ENCODE data around the gene GNAO1.

GNAO1 gene

DNA sequence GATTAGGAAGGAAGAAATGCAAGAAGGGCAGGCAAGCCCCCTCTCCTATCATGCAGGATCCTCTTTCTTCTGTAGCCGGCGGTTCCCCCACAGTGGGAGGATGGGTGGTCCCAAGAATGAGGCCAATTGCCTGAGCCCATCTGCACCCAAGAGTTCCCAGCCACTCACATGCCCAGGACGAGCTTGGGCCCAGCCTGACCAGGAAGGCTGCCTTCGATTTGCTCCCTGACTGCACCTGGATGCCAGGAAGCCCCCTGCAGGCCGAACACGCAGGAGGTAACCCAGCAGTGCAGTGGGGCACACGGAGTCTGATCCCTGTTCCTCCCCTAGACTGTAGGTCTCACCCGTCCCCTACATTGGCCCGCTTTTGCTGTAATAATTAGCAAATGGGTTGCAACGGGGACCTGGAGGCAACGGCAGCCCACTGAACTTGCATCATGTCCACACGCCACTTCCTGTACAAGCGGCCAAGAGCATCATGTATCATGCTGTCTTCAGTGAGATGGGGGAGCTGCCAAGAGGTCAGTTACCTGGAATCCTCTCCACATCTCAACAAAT is 166.6 kb downstream of the GNAO1 start:
- H3K36me3 ChIP-seq (replicated peaks in 1 of 2; ENCODE audit: control insufficient read depth in 2 of 2, insufficient read depth in 2 of 2, low read length in 2 of 2) = peaks cover 7 to 25% of the 10 kb centered on the region in 2 donors
- no peak overlapping the region for H4K91ac ChIP-seq (ENCODE audit: low read depth, low read length, poor library complexity)
- H3K27me3 ChIP-seq (ENCODE audit: control insufficient read depth in 3 of 3, insufficient read depth in 3 of 3, low read depth in 1 of 3, low read length in 3 of 3) = no peaks in the 10 kb centered on the region
- H3K9me3 ChIP-seq (replicated peaks in 1 of 2; ENCODE audit: control insufficient read depth in 2 of 2, insufficient read depth in 1 of 2, low read depth in 1 of 2, low read length in 2 of 2) = no peaks in the 10 kb centered on the region
- peaks cover 15 to 22% of the 10 kb centered on the region in 2 donors for H3K4me1 ChIP-seq (ENCODE audit: control insufficient read depth in 2 of 2, insufficient read depth in 1 of 2, low read depth in 1 of 2, low read length in 2 of 2)
- peak overlapping the region; percentile 97 for H3K4ac ChIP-seq (ENCODE audit: low read length)
- peak overlapping the region; percentile 90 for H2AFZ ChIP-seq (ENCODE audit: low read length)
- H2BK15ac ChIP-seq (ENCODE audit: low read length) = peak overlapping the region; percentile 94
- no peak for DNase-seq (ENCODE audit: low spot score)
- H3K14ac ChIP-seq (ENCODE audit: low read length) = peak overlapping the region; percentile 75
- H2AK5ac ChIP-seq (ENCODE audit: low read depth, low read length) = peak overlapping the region; percentile 90
- peak overlapping the region; percentile 69 for H2BK5ac ChIP-seq (ENCODE audit: low read length)
- H3K4me2 ChIP-seq (ENCODE audit: insufficient read depth, low read length, poor library complexity, severe bottlenecking) = no peak overlapping the region
- whole genome bisulfite sequencing, 2 donors (ENCODE audit: extremely low coverage in 2 of 2, insufficient read length in 2 of 2, insufficient replicate concordance in 1 of 2) = no CpG with 5 or more reads among the region's 13 CpGs
- H2BK12ac ChIP-seq (ENCODE audit: low read length) = peak overlapping the region; percentile 78
- H3K9ac ChIP-seq (ENCODE audit: low read depth, low read length, poor library complexity) = no peak overlapping the region
- no peak overlapping the region for H3K27ac ChIP-seq (replicated peaks; ENCODE audit: low read length)
- H3K4me3 ChIP-seq (ENCODE audit: low read length in 2 of 2) = peak overlapping the region in 1 of 2 donors; percentile 7
- peaks cover 4% of the 10 kb centered on the region for H3K79me1 ChIP-seq (ENCODE audit: low read depth, low read length)
- H3K23ac ChIP-seq (ENCODE audit: low read depth, low read length, poor library complexity) = peak overlapping the region; percentile 85
- H4K8ac ChIP-seq (ENCODE audit: low read depth, low read length) = no peak overlapping the region
- peak overlapping the region; percentile 97 for H3K18ac ChIP-seq (ENCODE audit: low read length)
- H2BK120ac ChIP-seq (ENCODE audit: low read depth, low read length) = no peak overlapping the region

DNA sequence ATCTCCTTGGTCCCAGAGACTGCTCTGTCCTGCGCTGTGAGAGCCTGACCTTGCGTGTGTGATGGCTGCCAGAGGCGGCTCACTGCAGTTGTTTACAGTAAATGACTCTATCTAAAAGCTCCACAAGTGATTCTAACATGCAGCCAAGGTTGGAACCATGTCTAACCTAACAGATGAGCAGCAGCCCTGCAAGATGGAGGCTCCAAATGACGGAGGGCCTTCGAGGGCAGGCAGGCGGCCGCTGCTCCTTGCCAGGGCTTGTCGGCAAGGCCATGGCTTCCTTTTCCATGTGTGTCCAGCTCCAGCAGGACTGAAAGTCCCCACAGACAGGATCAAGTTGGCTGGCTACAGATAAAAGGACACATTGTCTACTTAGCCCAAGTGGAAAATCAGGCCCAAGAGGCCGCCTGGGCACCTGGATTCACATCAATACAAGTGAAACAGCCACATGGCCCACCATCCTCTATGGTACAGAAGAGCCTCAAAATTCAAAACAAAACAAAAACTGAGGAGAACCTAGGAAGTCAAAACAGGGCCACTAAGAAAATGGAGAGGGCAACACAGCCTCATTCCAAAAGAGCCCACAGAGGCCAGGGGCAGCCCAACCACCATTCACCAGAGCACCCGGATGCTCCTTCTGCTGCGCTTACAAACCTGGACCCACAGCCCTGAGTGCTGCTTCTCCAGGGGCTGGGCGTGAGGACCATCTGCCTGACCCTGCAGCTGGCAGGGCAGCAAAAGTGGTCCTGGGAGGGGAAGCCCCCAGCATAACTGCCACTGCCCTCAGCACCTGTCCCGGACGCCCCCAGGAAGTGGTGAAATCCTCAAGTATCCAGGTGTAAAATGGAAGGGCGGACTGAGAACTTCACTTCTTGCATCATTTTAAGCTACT is 169.1 kb downstream of the GNAO1 start:
- Histone ChIP-seq H3K4ac (ENCODE audit: low read length) (no peak overlapping the region), H2AK5ac (ENCODE audit: low read depth, low read length) (no peak overlapping the region), H3K4me2 (ENCODE audit: insufficient read depth, low read length, poor library complexity, severe bottlenecking) (no peak overlapping the region), H3K4me1 (ENCODE audit: control insufficient read depth in 2 of 2, insufficient read depth in 1 of 2, low read depth in 1 of 2, low read length in 2 of 2) (peaks cover 15 to 22% of the 10 kb centered on the region in 2 donors), H3K9ac (ENCODE audit: low read depth, low read length, poor library complexity) (no peak overlapping the region), H3K14ac (ENCODE audit: low read length) (no peak overlapping the region), H2BK15ac (ENCODE audit: low read length) (no peak overlapping the region), H2BK12ac (ENCODE audit: low read length) (no peak overlapping the region), H3K36me3 (replicated peaks in 1 of 2; ENCODE audit: control insufficient read depth in 2 of 2, insufficient read depth in 2 of 2, low read length in 2 of 2) (peaks cover 15 to 49% of the 10 kb centered on the region in 2 donors), H3K4me3 (ENCODE audit: low read length in 2 of 2) (no peak overlapping the region), H3K27ac (replicated peaks; ENCODE audit: low read length) (no peak overlapping the region), H2BK5ac (ENCODE audit: low read length) (no peak overlapping the region), H4K91ac (ENCODE audit: low read depth, low read length, poor library complexity) (no peak overlapping the region), H4K8ac (ENCODE audit: low read depth, low read length) (no peak overlapping the region), H3K18ac (ENCODE audit: low read length) (peak overlapping the region; percentile 76), H2AFZ (ENCODE audit: low read length) (no peak overlapping the region), H3K79me1 (ENCODE audit: low read depth, low read length) (no peaks in the 10 kb centered on the region), H3K27me3 (ENCODE audit: control insufficient read depth in 3 of 3, insufficient read depth in 3 of 3, low read depth in 1 of 3, low read length in 3 of 3) (no peaks in the 10 kb centered on the region), H3K23ac (ENCODE audit: low read depth, low read length, poor library complexity) (no peak overlapping the region), H2BK120ac (ENCODE audit: low read depth, low read length) (no peak overlapping the region), H3K9me3 (replicated peaks in 1 of 2; ENCODE audit: control insufficient read depth in 2 of 2, insufficient read depth in 1 of 2, low read depth in 1 of 2, low read length in 2 of 2) (no peaks in the 10 kb centered on the region)
- no CpG with 5 or more reads among the region's 15 CpGs for WGBS, 2 donors (ENCODE audit: extremely low coverage in 2 of 2, insufficient read length in 2 of 2, insufficient replicate concordance in 1 of 2)
- no peak for DNase-seq (ENCODE audit: low spot score)

DNA sequence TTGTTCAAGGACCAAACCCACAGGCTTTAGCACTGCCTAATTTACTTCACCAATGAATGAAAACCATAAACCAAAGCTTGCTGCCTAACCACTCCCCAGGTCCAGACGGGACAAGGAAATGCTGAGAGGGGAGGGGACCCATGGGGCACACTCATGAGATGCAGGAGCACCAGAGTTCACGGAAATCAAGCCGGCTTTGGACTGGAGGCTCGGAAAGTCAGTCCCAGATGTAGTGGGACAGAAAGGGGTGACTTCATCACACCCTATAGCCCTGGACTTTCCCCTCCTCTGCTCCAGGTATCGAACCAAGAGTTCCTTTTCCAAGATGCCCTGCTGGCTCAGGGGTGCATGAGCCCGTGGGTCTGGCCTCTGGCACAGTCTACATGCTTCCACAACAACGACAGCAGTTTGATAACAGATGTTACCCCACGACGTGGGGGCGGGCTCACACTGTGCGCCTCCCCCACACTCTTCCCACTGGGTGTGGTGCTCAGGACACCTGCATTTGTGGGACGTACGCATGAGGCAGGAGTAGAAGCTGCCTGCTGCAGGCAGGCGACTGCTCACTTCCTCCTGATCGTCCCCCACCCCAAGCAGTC is 170.9 kb downstream of the GNAO1 start:
- peaks cover 19 to 64% of the 10 kb centered on the region in 2 donors for H3K36me3 ChIP-seq (replicated peaks in 1 of 2; ENCODE audit: control insufficient read depth in 2 of 2, insufficient read depth in 2 of 2, low read length in 2 of 2)
- H3K4me1 ChIP-seq (ENCODE audit: control insufficient read depth in 2 of 2, insufficient read depth in 1 of 2, low read depth in 1 of 2, low read length in 2 of 2) = peaks cover 8 to 17% of the 10 kb centered on the region in 2 donors
- H2BK12ac ChIP-seq (ENCODE audit: low read length) = no peak overlapping the region
- H3K9ac ChIP-seq (ENCODE audit: low read depth, low read length, poor library complexity) = no peak overlapping the region
- H3K27me3 ChIP-seq (ENCODE audit: control insufficient read depth in 3 of 3, insufficient read depth in 3 of 3, low read depth in 1 of 3, low read length in 3 of 3) = no peaks in the 10 kb centered on the region
- H3K4me2 ChIP-seq (ENCODE audit: insufficient read depth, low read length, poor library complexity, severe bottlenecking) = no peak overlapping the region
- H3K79me1 ChIP-seq (ENCODE audit: low read depth, low read length) = peaks cover 3% of the 10 kb centered on the region
- H2AFZ ChIP-seq (ENCODE audit: low read length) = no peak overlapping the region
- no peak overlapping the region for H2BK120ac ChIP-seq (ENCODE audit: low read depth, low read length)
- no peak overlapping the region for H4K8ac ChIP-seq (ENCODE audit: low read depth, low read length)
- no peaks in the 10 kb centered on the region for H3K9me3 ChIP-seq (replicated peaks in 1 of 2; ENCODE audit: control insufficient read depth in 2 of 2, insufficient read depth in 1 of 2, low read depth in 1 of 2, low read length in 2 of 2)
- H3K14ac ChIP-seq (ENCODE audit: low read length) = no peak overlapping the region
- no peak overlapping the region for H2AK5ac ChIP-seq (ENCODE audit: low read depth, low read length)
- H3K4me3 ChIP-seq (ENCODE audit: low read length in 2 of 2) = no peak overlapping the region
- no peak overlapping the region for H3K18ac ChIP-seq (ENCODE audit: low read length)
- no peak overlapping the region for H3K4ac ChIP-seq (ENCODE audit: low read length)
- WGBS, 2 donors (ENCODE audit: extremely low coverage in 2 of 2, insufficient read length in 2 of 2, insufficient replicate concordance in 1 of 2) = no CpG with 5 or more reads among the region's 15 CpGs
- no peak overlapping the region for H3K23ac ChIP-seq (ENCODE audit: low read depth, low read length, poor library complexity)
- H2BK5ac ChIP-seq (ENCODE audit: low read length) = no peak overlapping the region
- no peak overlapping the region for H3K27ac ChIP-seq (replicated peaks; ENCODE audit: low read length)
- no peak overlapping the region for H4K91ac ChIP-seq (ENCODE audit: low read depth, low read length, poor library complexity)
- no peak overlapping the region for H2BK15ac ChIP-seq (ENCODE audit: low read length)
- no peak for DNase-seq (ENCODE audit: low spot score)

DNA sequence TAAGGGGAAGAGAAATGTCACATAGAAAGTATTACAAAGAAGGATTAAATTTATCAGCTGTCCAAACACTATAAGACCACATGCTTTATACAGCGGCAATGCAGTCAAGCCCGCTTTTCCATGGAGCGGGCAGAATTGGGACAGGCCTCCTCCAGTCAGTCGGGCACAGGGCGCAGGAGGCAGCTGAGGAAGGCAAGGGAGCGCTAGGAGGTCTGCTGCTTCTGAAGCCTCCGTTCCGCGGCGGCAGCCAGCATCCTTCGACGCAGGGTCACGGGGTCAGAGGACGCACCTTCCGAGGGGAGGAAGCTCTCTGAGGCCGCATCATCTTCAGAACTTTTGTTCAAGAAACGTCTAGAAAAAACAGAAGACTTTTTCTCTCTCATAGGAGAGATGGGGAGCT is 171.4 kb downstream of the GNAO1 start:
- Histone ChIP-seq H3K4me1 (ENCODE audit: control insufficient read depth in 2 of 2, insufficient read depth in 1 of 2, low read depth in 1 of 2, low read length in 2 of 2) (peaks cover 4 to 11% of the 10 kb centered on the region in 2 donors), H2BK5ac (ENCODE audit: low read length) (no peak overlapping the region), H2AFZ (ENCODE audit: low read length) (no peak overlapping the region), H3K14ac (ENCODE audit: low read length) (no peak overlapping the region), H2AK5ac (ENCODE audit: low read depth, low read length) (no peak overlapping the region), H2BK12ac (ENCODE audit: low read length) (no peak overlapping the region), H3K18ac (ENCODE audit: low read length) (peak overlapping the region; percentile 13), H3K4me2 (ENCODE audit: insufficient read depth, low read length, poor library complexity, severe bottlenecking) (no peak overlapping the region), H4K8ac (ENCODE audit: low read depth, low read length) (no peak overlapping the region), H4K91ac (ENCODE audit: low read depth, low read length, poor library complexity) (no peak overlapping the region), H3K9ac (ENCODE audit: low read depth, low read length, poor library complexity) (no peak overlapping the region), H3K23ac (ENCODE audit: low read depth, low read length, poor library complexity) (peak overlapping the region; percentile 77), H3K36me3 (replicated peaks in 1 of 2; ENCODE audit: control insufficient read depth in 2 of 2, insufficient read depth in 2 of 2, low read length in 2 of 2) (peaks cover 21 to 69% of the 10 kb centered on the region in 2 donors), H3K27ac (replicated peaks; ENCODE audit: low read length) (no peak overlapping the region), H3K79me1 (ENCODE audit: low read depth, low read length) (peaks cover 3% of the 10 kb centered on the region), H3K9me3 (replicated peaks in 1 of 2; ENCODE audit: control insufficient read depth in 2 of 2, insufficient read depth in 1 of 2, low read depth in 1 of 2, low read length in 2 of 2) (no peaks in the 10 kb centered on the region), H3K27me3 (ENCODE audit: control insufficient read depth in 3 of 3, insufficient read depth in 3 of 3, low read depth in 1 of 3, low read length in 3 of 3) (no peaks in the 10 kb centered on the region), H3K4ac (ENCODE audit: low read length) (no peak overlapping the region), H2BK15ac (ENCODE audit: low read length) (no peak overlapping the region), H3K4me3 (ENCODE audit: low read length in 2 of 2) (no peak overlapping the region), H2BK120ac (ENCODE audit: low read depth, low read length) (no peak overlapping the region)
- DNase-seq (ENCODE audit: low spot score) = no peak
- no CpG with 5 or more reads among the region's 17 CpGs for WGBS, 2 donors (ENCODE audit: extremely low coverage in 2 of 2, insufficient read length in 2 of 2, insufficient replicate concordance in 1 of 2)
